PC-3 (cell line): Measurements from ENCODE around the gene SRGAP2C. TPM values are rescaled to one million over a fixed set of nuclear protein-coding genes. Genes with fewer than 3 reads are reported as not detected.
"Not testable (repeated sequence)": the region's sequence is repeated elsewhere in the genome, so short reads cannot be mapped to it uniquely, and the experiment has no call there.

Source experiments
- ATAC-seq: fragments of 200-7000 bp; cut with Tn5 transposase; 2 replicates; pipeline ENCODE4 v1.9.1; 2020; ENCODE audit warnings: mild to moderate bottlenecking, moderate library complexity
- BruUV-seq: library from RNA; stranded (reverse); fragments of 400-500 nt; replicated peaks from 2 replicates; lab custom pipeline; 2021; lab: Mats Ljungman, UMichigan
- CTCF ChIA-PET: fragments of 300-600 bp; sonication (Branson Sonifier 250); formaldehyde crosslinking; loops from one replicate; lab custom pipeline; 2022; ENCODE audit warnings: antibody characterized with exemption; lab: Charles Lee
- POLR2A ChIA-PET: fragments of 300-600 bp; sonication (Branson Sonifier 250); formaldehyde crosslinking; loops from one replicate; lab custom pipeline; 2022; ENCODE audit warnings: antibody characterized with exemption; ENCODE audit not compliant: unreplicated experiment; lab: Charles Lee
- DNase-seq: peaks from one replicate; pipeline ENCODE4 v3.0.0-alpha.2; 2015
- H2AFZ ChIP-seq: fragments of 300-600 bp; sonication (generic); 2 replicates; pipeline ENCODE4 v1.6.0; 2016; ENCODE audit warnings: antibody characterized with exemption, low read length
- H3F3A ChIP-seq: fragments of 300-600 bp; sonication (generic); one replicate; pipeline ENCODE4 v1.6.0; 2017; ENCODE audit warnings: antibody characterized with exemption, low read length, control low read depth, mild to moderate bottlenecking; ENCODE audit not compliant: unreplicated experiment
- H3K27ac ChIP-seq: fragments of 300-600 bp; sonication (generic); 2 replicates; pipeline ENCODE4 v1.5.1; 2016; ENCODE audit warnings: mild to moderate bottlenecking, low read length
- H3K27me3 ChIP-seq: fragments of 300-600 bp; sonication (generic); 2 replicates; pipeline ENCODE4 v1.6.1; 2016; ENCODE audit warnings: low read length, mixed read lengths
- H3K36me3 ChIP-seq: fragments of 300-600 bp; sonication (generic); 2 replicates; pipeline ENCODE4 v1.6.1; 2016; ENCODE audit warnings: low read depth, mixed run types, low read length, mixed read lengths
- H3K4me1 ChIP-seq: fragments of 300-600 bp; sonication (generic); 2 replicates; pipeline ENCODE4 v1.5.1; 2016; ENCODE audit warnings: low read length; ENCODE audit not compliant: insufficient read depth
- H3K4me2 ChIP-seq: fragments of 300-600 bp; sonication (generic); 2 replicates; pipeline ENCODE4 v1.6.0; 2016; ENCODE audit warnings: low read length
- H3K4me3 ChIP-seq: fragments of 300-600 bp; sonication (generic); 2 replicates; pipeline ENCODE4 v1.5.1; 2016; ENCODE audit warnings: mild to moderate bottlenecking, low read length, mixed read lengths
- H3K79me2 ChIP-seq: fragments of 300-600 bp; sonication (generic); 2 replicates; pipeline ENCODE4 v1.6.1; 2017; ENCODE audit warnings: low read length, mixed read lengths
- H3K9ac ChIP-seq: fragments of 300-600 bp; sonication (generic); 2 replicates; pipeline ENCODE4 v1.6.0; 2016; ENCODE audit warnings: mild to moderate bottlenecking, low read length
- H3K9me2 ChIP-seq: fragments of 300-600 bp; sonication (generic); replicated peaks from 2 replicates; pipeline ENCODE4 v1.6.1; 2016; ENCODE audit warnings: mixed run types, low read length, mixed read lengths
- H3K9me3 ChIP-seq: fragments of 300-600 bp; sonication (generic); 2 replicates; pipeline ENCODE4 v1.6.1; 2016; ENCODE audit warnings: low read length, mixed read lengths
- H4K20me1 ChIP-seq: fragments of 300-600 bp; sonication (generic); 2 replicates; pipeline ENCODE4 v1.6.1; 2016; ENCODE audit warnings: low read length, mixed read lengths
- intact Hi-C: fragments of 100-400 bp; cut with micrococcal nuclease; formaldehyde crosslinking; loops from 2 replicates; pipeline ENCODE4 v1.9.0; 2023
- total RNA-seq: library from RNA; depleted of rRNA; stranded (reverse); fragments of >200 nt; gene quantifications from 2 replicates; pipeline ENCODE4 v1.2.3, GENCODE V29; 2014

Gene SRGAP2C
- total RNA-seq, 1 experiment from 2014 or later, result 7.6 TPM

DNA sequence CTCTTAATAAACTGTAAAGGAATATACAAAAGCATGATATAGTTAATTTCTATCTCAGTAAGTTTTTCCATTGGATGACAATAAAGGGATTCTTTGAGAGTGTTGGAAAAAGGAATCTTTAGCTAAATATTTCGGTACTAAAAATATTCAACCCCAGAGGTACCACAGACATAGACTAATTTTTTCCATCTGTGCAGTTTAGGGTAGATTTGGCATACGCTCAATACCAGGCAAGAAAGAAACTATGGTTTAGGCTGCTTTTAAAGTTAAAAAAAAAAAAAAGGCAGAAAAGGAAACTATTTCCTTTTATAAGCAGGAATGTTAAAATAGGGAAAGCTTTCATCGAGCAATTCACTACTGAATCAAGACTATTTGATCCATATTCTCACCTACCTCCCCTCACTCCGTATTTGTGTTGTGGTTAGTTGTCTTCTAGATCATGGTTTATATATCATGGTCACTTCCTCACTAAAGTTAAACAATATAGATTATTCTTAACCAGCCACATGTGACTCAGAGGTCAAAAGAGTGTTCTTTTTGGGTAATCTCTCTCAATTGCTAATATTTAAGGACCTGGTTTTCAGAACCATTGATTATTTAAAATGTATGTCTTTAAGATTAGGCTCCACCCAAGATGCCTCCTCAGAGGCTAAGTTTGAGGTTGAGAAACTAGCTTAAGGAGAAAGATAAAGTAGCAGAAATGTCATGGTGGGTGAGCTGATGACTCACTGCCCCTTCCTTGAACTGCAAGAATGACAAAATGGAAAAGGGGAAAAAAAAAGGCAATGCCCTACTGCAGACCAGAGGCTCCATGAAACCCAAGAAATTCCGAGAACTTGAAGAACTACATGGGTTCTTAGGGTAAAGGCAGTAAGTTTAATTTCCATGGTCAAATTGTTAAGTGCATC lies 20.7 kb upstream of the SRGAP2C start:
- H3K4me2 ChIP-seq, H4K20me1 ChIP-seq, H3K4me1 ChIP-seq, H3K9me2 ChIP-seq, H2AFZ ChIP-seq, H3F3A ChIP-seq, POLR2A ChIA-PET, H3K36me3 ChIP-seq, intact Hi-C loops, H3K4me3 ChIP-seq, H3K27me3 ChIP-seq, H3K27ac ChIP-seq, H3K9ac ChIP-seq, H3K9me3 ChIP-seq, BruUV-seq, H3K79me2 ChIP-seq, CTCF ChIA-PET: not testable (repeated sequence)
- ATAC-seq (peak; percentile 84), DNase-seq (peak; percentile 23)

DNA sequence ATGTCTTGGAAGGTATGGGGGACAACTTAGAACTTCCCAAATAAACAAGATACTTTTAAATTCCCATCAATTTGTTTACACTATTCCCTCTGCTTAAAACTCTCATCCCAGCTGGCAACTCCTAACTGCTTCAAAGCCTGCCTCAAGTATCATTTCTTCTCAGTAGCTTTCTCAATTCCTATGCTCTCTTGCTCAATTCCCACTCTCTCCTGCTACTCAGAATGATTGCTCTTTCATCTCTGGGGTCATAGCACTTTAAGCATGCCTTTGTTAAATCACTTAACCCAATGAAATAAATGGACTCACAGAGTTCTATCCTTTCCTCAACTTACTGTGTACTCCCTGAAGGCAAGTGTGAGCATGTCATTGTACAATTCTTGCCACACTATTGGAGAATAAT lies 19.5 kb upstream of the SRGAP2C start:
- ATAC-seq, H4K20me1 ChIP-seq, H3K4me2 ChIP-seq, POLR2A ChIA-PET, H3K79me2 ChIP-seq, H3K27ac ChIP-seq, BruUV-seq, intact Hi-C loops, H3K27me3 ChIP-seq, H3K9me3 ChIP-seq, H3K4me1 ChIP-seq, CTCF ChIA-PET, H3K9me2 ChIP-seq, H2AFZ ChIP-seq, H3K9ac ChIP-seq, H3K4me3 ChIP-seq, DNase-seq, H3K36me3 ChIP-seq, H3F3A ChIP-seq: not testable (repeated sequence)

DNA sequence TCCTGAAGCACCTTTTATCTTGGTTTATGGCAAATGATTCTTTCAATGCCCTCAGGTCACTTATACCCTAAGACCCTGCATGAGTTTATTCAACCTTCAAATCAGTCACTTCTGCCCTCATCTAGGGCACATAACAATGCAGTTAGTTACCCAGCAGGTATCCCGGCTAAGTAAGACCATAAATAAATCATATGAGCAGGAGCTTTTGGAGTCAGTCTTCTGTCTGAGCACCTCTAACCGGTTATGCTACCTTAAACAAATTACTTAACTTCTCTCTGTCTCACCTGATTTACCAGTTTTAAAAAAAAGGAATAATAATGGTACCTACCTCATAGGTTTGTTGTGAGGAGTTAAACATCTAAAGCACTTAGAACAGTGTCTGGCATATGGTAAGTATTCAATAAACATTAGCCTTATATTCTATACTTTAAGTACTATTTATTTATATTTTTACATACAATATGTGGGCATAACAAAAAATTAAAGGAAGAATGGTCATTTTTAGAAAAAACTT lies 17.5 kb upstream of the SRGAP2C start:
- H3K9me3 ChIP-seq, H3F3A ChIP-seq, H3K27ac ChIP-seq, BruUV-seq, H3K4me3 ChIP-seq, H3K27me3 ChIP-seq, H4K20me1 ChIP-seq, H3K36me3 ChIP-seq, H3K79me2 ChIP-seq, H3K9me2 ChIP-seq, ATAC-seq, POLR2A ChIA-PET, intact Hi-C loops, H3K4me1 ChIP-seq, H3K9ac ChIP-seq, H2AFZ ChIP-seq, H3K4me2 ChIP-seq, CTCF ChIA-PET: not testable (repeated sequence)
- DNase-seq, result peak; percentile 2

- BruUV-seq, H2AFZ ChIP-seq: not testable (repeated sequence)
Observed at GRCh38 chr1:121168152-121168668, 16.6 kb upstream of the SRGAP2C start.

DNA sequence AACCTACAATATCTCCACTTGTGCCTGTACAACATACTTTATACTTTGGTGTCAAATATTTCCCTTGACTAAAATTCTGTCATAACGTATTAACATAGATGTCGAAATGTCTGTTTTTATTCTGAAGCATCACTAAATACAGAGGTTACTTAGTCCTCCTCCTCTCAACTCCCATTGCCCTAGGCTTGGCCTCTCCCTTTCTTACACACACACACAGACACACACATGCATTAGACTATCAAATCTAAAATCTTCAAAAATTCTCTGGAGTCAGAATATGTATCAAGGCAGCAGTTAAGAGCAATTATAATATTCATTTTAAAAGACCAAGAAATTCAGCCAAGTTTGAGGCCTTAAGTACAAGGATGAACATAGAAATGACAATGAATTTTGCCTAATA lies 8.1 kb upstream of the SRGAP2C start:
- POLR2A ChIA-PET, H3K4me2 ChIP-seq: not testable (repeated sequence)

More at GRCh38 chr1:121168152-121168668, 16.6 kb upstream of the SRGAP2C start:
- H3K4me1 ChIP-seq, POLR2A ChIA-PET, H3K9me3 ChIP-seq, H3K36me3 ChIP-seq, CTCF ChIA-PET, H3K4me3 ChIP-seq, H3K9me2 ChIP-seq, H3K27me3 ChIP-seq, ATAC-seq, intact Hi-C loops, H3K9ac ChIP-seq, H3K79me2 ChIP-seq, H3F3A ChIP-seq, H4K20me1 ChIP-seq, DNase-seq, H3K27ac ChIP-seq, H3K4me2 ChIP-seq: not testable (repeated sequence)

DNA sequence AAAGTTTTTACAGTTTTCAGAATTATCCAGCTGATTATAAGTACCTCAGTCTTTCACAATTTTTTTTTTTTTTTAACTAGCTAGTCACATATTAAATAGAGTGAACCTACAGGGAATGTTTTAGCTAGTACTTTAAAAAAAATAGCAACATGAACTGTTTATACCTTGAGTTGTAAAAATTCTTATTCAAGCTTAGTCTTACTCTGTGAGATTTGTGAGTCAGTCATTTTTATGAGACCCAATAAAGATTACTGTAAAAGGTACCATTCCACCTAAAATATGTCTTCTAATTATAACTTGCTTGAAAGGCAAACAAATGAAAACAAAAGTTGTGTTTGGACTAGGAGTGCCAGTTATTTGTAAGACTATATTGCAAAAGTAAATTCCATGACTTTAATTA lies 6.6 kb upstream of the SRGAP2C start:
- H3K4me1 ChIP-seq, CTCF ChIA-PET, intact Hi-C loops, DNase-seq, H3K4me2 ChIP-seq, H3K36me3 ChIP-seq, H3K79me2 ChIP-seq, H3K9me3 ChIP-seq, BruUV-seq, H3K9ac ChIP-seq, H3K27me3 ChIP-seq, H3K4me3 ChIP-seq, H3K9me2 ChIP-seq, H4K20me1 ChIP-seq, H2AFZ ChIP-seq, POLR2A ChIA-PET, H3K27ac ChIP-seq, H3F3A ChIP-seq: not testable (repeated sequence)
- ATAC-seq, result peak; percentile 81

More for the DNA sequence above, 8.1 kb upstream of the SRGAP2C start:
- H3F3A ChIP-seq, CTCF ChIA-PET, BruUV-seq, intact Hi-C loops, H3K27me3 ChIP-seq, H3K4me1 ChIP-seq, H4K20me1 ChIP-seq, ATAC-seq, H3K27ac ChIP-seq, H3K9me2 ChIP-seq, H3K9me3 ChIP-seq, H3K36me3 ChIP-seq, H3K4me3 ChIP-seq, H3K79me2 ChIP-seq, H3K9ac ChIP-seq, H2AFZ ChIP-seq, DNase-seq: not testable (repeated sequence)
